Osteocyte (in vitro differentiated cells): ENCODE results near the gene INAFM2. TPM values are rescaled to one million over a fixed set of nuclear protein-coding genes. Genes with fewer than 3 reads are reported as not detected.

Experiments used
- DNase-seq: peaks from one replicate; pipeline ENCODE4 v3.0.0; 2021; ENCODE audit warnings: mixed read lengths; ENCODE audit not compliant: unreplicated experiment; ENCODE audit errors: extremely low spot score
- H3K27ac Mint-ChIP-seq: one replicate; pipeline ENCODE4 v1.8.0; 2021; ENCODE audit warnings: mild to moderate bottlenecking, mixed read lengths; ENCODE audit not compliant: unreplicated experiment
- H3K27me3 Mint-ChIP-seq: one replicate; pipeline ENCODE4 v1.8.0; 2021; ENCODE audit warnings: mixed read lengths; ENCODE audit not compliant: unreplicated experiment
- H3K36me3 Mint-ChIP-seq: one replicate; pipeline ENCODE4 v1.8.0; 2021; ENCODE audit warnings: mixed read lengths; ENCODE audit not compliant: unreplicated experiment
- H3K4me1 Mint-ChIP-seq: one replicate; pipeline ENCODE4 v1.8.0; 2021; ENCODE audit warnings: mixed read lengths; ENCODE audit not compliant: unreplicated experiment
- H3K4me3 Mint-ChIP-seq: one replicate; pipeline ENCODE4 v1.8.0; 2021; ENCODE audit warnings: mild to moderate bottlenecking, moderate library complexity, mixed read lengths; ENCODE audit not compliant: unreplicated experiment
- H3K9me3 Mint-ChIP-seq: one replicate; pipeline ENCODE4 v1.8.0; 2021; ENCODE audit warnings: mixed read lengths; ENCODE audit not compliant: unreplicated experiment
- total RNA-seq: library from RNA; stranded (reverse); gene quantifications from 2 replicates; pipeline ENCODE4 v1.2.1, GENCODE V29; 2021
- TF ChIP-seq, protein P1 (sequence below): fragments of 200-600 bp; sonication (generic); IDR thresholded peaks from 2 replicates; pipeline ENCODE4 v1.5.0; 2021; ENCODE audit warnings: antibody characterized with exemption, mild to moderate bottlenecking, moderate library complexity

Gene INAFM2
- total RNA-seq, 1 donor from 2014 or later = 69.0 TPM

DNA sequence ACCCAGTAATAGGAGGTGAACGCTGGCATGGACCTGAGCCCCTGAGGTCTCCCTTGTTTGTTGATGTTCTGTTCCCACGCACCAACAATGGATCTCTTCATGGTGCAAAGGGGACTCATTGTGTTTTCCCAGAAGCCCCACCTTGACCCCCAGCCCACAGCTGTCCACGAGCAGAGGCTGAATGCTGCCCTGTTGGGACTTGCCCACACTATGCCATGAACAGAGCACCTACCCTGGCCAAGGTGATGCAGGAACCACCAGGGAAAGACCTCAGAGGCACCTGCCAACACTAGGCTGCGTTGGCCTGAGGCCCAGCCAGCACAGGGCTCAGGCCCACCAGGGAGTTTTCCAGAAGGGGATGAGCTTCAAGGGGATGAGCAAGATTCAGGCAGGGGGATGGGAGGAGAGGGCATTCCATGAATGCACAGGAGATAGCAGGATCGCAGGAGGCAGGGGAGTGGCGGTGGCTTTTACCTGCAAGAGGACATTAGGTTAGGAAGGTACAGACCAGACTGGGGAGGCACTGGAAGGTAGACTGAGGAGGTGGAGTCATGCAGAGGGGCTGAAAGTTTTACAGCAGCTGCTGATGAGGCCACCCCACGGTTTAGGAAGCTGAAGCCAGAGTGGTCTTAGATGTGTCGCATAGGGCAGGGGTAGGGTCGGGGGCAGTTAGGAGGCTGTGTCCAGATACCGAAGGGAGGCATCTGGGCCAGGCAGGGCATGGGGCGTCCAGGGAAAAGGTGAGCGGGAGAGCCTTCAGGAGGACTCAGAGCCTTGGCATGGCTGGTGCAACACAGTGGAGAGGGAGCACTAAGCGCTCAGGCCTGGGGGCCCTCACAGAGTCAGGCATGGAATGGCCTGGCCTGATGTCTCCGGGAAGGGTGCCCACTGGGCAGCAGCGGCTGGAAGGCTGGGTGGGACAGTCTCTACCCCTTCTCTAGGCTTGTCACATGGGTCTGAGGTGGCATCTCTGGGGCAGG is 23.4 kb downstream of the INAFM2 start:
- TF ChIP-seq, protein P1, sequence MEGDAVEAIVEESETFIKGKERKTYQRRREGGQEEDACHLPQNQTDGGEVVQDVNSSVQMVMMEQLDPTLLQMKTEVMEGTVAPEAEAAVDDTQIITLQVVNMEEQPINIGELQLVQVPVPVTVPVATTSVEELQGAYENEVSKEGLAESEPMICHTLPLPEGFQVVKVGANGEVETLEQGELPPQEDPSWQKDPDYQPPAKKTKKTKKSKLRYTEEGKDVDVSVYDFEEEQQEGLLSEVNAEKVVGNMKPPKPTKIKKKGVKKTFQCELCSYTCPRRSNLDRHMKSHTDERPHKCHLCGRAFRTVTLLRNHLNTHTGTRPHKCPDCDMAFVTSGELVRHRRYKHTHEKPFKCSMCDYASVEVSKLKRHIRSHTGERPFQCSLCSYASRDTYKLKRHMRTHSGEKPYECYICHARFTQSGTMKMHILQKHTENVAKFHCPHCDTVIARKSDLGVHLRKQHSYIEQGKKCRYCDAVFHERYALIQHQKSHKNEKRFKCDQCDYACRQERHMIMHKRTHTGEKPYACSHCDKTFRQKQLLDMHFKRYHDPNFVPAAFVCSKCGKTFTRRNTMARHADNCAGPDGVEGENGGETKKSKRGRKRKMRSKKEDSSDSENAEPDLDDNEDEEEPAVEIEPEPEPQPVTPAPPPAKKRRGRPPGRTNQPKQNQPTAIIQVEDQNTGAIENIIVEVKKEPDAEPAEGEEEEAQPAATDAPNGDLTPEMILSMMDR = no peak
- Mint-ChIP-seq H3K9me3 (no peaks in the 10 kb centered on the region), H3K27me3 (no peaks in the 10 kb centered on the region), H3K36me3 (no peaks in the 10 kb centered on the region), H3K4me3 (no peak overlapping the region), H3K27ac (no peak overlapping the region), H3K4me1 (peaks cover 24% of the 10 kb centered on the region)
- no peak for DNase-seq

DNA sequence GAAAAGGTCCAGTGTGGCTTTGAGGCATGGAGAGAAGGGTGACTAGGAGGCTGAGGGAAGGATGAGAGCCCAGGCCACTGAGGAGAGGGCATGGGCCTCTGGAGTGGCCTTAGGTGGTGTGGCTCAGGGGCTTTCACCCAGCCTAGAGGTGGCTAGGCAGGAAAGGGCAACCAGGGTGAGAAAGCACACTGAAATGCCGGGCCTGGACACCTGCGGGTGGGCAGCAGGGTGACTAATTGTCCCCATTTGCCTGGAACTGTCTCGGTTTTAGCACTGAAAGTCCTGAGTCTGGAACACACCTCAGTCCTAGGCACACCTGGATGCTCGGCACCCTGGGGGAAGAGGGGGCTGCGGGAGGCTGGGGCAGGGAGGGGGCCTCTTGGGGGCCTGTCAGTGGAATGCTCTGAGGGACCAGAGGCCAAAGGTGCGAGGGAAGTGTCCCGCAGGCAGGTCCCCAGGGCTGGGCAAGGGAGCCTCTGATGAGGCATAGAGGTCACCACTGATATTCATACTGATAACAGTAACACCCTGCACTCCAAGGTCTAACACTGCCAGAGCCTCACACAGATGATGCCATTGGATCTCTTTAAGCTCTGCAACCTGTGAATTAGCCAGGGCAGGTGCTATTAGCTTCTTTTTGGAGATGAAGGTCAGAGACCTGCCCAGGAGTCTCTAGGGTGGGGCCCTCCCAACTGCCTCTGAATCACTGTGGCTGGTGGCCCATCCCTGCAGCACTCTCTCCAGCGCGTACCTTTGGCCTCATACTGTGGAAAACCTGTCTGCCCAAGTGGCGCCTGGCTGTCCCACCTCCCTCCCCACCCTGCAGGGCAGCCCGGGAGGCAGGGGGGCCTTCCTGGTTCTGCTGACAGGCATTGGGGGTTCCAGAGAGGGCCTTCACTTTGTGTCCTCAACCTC is 24.3 kb downstream of the INAFM2 start:
- H3K4me3 Mint-ChIP-seq = no peak overlapping the region

DNA sequence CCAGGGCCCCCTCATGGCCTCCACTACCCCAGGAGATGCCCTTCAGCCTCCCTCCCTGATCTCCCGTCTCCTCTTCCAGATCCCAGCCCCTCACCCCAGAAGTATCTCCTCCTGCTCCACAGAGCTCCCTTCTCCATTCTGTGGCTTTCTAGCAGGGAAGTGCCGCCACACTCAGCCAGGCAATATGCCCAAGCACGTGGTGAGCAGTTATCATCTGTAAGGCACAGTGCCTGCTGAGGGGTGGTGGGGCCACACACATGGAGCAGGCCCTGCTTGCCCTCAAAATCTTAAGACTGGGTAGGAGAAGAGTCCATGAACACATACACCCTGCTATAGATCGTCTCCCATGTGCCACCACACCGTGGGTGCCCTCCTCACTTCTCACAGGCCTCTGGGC is 25.0 kb downstream of the INAFM2 start:
- H3K4me3 Mint-ChIP-seq = no peak overlapping the region
- no peak for DNase-seq
- no peaks in the 10 kb centered on the region for H3K27me3 Mint-ChIP-seq
- H3K9me3 Mint-ChIP-seq = no peaks in the 10 kb centered on the region
- TF ChIP-seq, protein P1 = no peak
- peaks cover 14% of the 10 kb centered on the region for H3K4me1 Mint-ChIP-seq
- no peaks in the 10 kb centered on the region for H3K36me3 Mint-ChIP-seq
- no peak overlapping the region for H3K27ac Mint-ChIP-seq

More for the DNA sequence above, 24.3 kb downstream of the INAFM2 start:
- H3K9me3 Mint-ChIP-seq = no peaks in the 10 kb centered on the region
- H3K36me3 Mint-ChIP-seq = no peaks in the 10 kb centered on the region
- no peak for DNase-seq
- TF ChIP-seq, protein P1 = no peak
- no peak overlapping the region for H3K27ac Mint-ChIP-seq
- peaks cover 19% of the 10 kb centered on the region for H3K4me1 Mint-ChIP-seq
- H3K27me3 Mint-ChIP-seq = no peaks in the 10 kb centered on the region

DNA sequence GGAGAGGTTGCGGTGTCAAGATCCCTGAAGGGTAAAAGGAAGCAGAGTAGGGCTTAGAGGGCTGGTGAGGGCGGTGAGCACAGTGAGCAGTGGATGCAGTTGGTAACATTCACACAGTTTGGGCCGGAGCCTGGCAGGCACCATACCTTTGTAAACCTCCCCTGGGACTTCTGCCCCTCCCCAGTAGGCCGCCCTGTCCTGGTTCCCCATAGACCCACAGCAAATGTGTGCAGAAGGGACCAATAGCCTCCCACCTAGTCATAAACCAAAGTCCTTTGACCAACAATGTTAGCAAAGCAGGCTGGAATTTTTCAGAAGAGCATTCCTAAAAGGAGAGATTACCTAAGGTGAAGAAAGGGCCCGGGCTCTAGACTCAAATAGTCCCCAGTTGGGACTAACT is 25.7 kb downstream of the INAFM2 start:
- H3K27ac Mint-ChIP-seq = no peak overlapping the region
- TF ChIP-seq, protein P1 = no peak
- no peak overlapping the region for H3K4me3 Mint-ChIP-seq

More for the DNA sequence above, 25.7 kb downstream of the INAFM2 start:
- H3K36me3 Mint-ChIP-seq = no peaks in the 10 kb centered on the region
- no peaks in the 10 kb centered on the region for H3K27me3 Mint-ChIP-seq
- no peaks in the 10 kb centered on the region for H3K9me3 Mint-ChIP-seq
- DNase-seq = no peak
- H3K4me1 Mint-ChIP-seq = peaks cover 15% of the 10 kb centered on the region
